GM10248 (cell line): ENCODE measurements around the gene MCF2L.
"Not testable (repeated sequence)": the region's sequence is repeated elsewhere in the genome, so short reads cannot be mapped to it uniquely, and the experiment has no call there.

Source experiments
- CTCF ChIA-PET: fragments of 300-600 bp; sonication (Branson Sonifier 250); formaldehyde crosslinking; extraction: SDS; loops from one replicate; lab custom pipeline; 2021; ENCODE audit warnings: antibody characterized with exemption; lab: Yijun Ruan, JAX
- POLR2A ChIA-PET: fragments of 350-650 bp; sonication (Branson Sonifier 250); formaldehyde crosslinking; extraction: SDS; loops from one replicate; lab custom pipeline; 2020; ENCODE audit warnings: antibody characterized with exemption; lab: Yijun Ruan, JAX
- DNase-seq: peaks from one replicate; pipeline ENCODE4 v3.0.0; 2012; ENCODE audit errors: extremely low spot score
- CTCF ChIP-seq: IDR thresholded peaks from 2 replicates; pipeline ENCODE4 v1.5.1; 2012; ENCODE audit warnings: mild to moderate bottlenecking, low read depth; ENCODE audit errors: extremely low read depth, missing control alignments, control extremely low read depth

MCF2L gene

GRCh38 chr13:113076681-113077401, 107.8 kb downstream of the MCF2L start:
- POLR2A ChIA-PET, result no interaction called here
- no peak for TF ChIP-seq CTCF
- CTCF ChIA-PET, result no interaction called here
- no peak for DNase-seq

DNA sequence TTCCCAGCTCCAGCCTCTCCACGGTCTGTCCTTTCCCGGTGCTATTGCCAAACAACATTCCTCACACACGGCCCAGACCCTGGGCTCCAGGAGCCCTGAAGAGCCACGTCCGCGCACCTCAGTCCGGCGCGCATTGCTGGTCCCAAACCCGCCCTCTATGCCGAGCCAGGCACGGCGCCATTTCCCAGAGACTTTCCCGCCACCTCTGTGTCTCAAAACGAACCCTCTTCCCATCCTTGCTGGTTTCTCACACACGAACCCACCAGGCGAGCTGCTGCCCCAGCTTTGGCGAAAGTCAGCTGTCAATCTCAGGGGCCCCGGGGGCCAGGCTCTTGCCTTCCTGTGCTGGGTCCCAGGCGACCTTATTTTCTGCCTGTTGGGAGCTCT, 108.5 kb downstream of the MCF2L start:
- CTCF ChIA-PET, result no interaction called here
- no peak for TF ChIP-seq CTCF
- POLR2A ChIA-PET, result no interaction called here
- DNase-seq, result no peak

- no peak for DNase-seq
- ChIA-PET POLR2A (no interaction called here), CTCF (no interaction called here)
- no peak for TF ChIP-seq CTCF
These were observed 109.2 kb downstream of the MCF2L start for GRCh38 chr13:113077953-113078901.

DNA sequence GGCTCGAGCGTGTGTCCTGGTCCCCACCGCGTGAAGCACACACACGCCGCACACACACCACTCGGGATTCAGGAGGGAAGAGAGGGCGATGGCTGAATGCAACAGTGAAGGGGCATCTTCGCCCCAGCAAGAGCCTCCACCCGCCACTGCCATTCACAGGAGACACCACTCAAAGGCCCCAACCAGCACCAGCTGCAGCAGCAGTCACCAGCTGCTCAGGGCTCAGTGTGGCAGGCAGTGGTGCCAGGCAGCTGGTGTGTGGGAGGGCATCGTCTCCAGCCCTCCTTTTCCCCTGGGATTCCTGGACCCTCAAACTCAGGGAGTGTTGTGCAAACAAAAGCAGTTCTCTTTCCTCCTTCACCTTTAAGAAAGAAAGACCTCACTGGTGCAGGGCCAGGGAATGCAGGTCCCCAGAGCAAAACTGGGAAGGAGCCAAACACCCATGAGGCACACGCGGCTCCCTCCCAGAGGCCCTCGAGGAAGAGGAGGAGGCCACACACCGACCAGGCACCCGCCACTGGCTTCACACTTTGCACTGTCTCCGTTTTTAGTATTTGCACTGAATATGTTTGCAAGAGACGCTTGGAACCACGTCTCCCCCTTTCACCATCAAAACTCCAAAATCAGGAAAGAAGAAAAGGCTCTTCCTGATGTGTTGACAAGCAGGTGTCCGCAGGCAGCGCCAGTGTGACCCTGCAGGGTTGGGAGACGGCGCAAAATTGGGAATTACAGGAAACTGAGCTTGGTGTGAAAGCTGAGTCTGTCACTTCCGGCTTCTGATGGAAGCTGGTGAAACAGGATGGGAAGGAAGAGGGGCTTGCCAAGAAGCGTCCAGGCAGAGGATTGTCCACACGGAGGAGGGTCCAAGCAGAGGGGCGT, 110.1 kb downstream of the MCF2L start:
- POLR2A ChIA-PET, result no interaction called here
- CTCF ChIA-PET, result no interaction called here
- no peak for TF ChIP-seq CTCF
- DNase-seq, result no peak

GRCh38 chr13:113079781-113080080, 110.7 kb downstream of the MCF2L start:
- DNase-seq, POLR2A ChIA-PET, CTCF ChIA-PET: not testable (repeated sequence)

GRCh38 chr13:113080361-113080831, 111.4 kb downstream of the MCF2L start:
- ChIA-PET CTCF (no interaction called here), POLR2A (no interaction called here)
- DNase-seq, result no peak
- TF ChIP-seq CTCF, result no peak
